Measurements from ENCODE around the gene RRBP1.

The RRBP1 gene

DNA sequence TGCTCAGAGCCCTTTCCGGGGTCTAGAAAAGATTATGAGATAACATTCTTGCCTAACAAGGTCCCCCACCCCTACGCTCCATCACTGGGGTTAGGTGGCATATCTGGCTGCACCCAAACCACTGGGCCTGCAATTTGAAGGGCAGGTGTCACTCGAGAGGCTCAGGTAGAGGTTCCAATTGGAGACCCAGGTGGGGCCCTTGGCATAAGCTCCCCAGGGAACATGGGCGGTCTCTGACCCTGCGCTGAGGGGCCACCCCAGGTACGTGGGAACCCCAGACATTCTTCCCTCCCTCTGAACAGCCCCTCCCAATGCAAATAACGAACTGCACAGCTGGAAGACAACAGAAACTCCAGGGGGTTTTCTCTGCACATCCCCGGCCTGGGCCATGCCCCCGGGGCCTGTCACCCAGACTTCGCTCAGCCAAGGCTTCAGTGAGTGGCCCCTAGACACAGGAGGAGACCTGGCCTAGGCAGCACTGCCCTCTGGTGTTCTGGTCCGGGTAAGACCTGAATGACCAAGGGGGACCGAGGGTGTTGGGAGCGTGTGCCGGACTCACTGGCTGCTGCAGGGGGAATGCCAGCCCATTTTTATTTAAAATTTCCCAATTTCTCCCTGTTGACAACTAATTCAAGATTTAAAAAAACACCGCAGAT, 64.7 kb downstream of the RRBP1 start:
- no peaks in the 10 kb centered on the region for H3K9me3 Mint-ChIP-seq
- H3K27ac Mint-ChIP-seq: no peak overlapping the region
- peak; percentile 61 to 63 (median 62) for TF ChIP-seq CTCF (IDR thresholded peaks at IDR 0.05; ENCODE audit: unreplicated experiment in 3 of 3)
- peaks cover 10% of the 10 kb centered on the region for H3K4me1 Mint-ChIP-seq
- no peak overlapping the region for H3K4me3 Mint-ChIP-seq
- peaks cover 18% of the 10 kb centered on the region for H3K36me3 Mint-ChIP-seq (ENCODE audit: low read depth)
- H3K27me3 Mint-ChIP-seq (ENCODE audit: low read depth): no peaks in the 10 kb centered on the region

DNA sequence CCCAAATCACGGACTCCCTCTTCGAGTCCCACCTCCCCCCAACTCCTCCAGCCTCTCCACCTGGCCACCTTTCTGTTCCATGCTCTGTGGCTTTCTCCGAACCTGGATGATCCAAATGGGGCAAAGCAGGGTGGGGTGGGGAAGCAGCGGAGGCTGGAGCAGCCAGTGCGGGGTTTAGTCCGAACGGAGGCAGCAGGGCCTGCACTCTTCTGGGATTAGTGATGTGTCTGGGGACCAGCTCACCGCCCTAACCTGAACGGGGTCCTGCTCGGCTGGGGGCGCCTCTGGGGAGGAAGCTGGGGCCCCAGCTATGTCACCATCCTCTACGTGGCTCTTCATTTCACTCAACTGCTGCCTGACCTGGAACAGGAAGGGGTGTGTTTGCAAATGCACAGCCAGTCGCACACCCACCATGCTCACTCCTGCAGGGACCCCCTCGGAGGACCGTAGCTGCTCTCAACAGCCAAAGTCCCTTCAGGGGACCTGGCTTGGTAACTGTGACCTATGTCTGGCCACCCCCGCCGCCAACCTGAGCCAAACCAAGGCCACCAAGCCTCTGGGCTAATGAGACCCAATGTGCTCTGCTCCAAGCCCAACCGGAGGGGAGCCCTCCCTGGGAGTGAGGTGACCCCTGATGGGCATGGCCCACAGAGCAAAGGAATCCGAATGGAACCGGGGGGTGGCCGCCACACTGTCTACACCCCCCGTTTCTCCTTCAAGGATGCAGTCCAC, 65.4 kb downstream of the RRBP1 start:
- Mint-ChIP-seq H3K4me1 (peaks cover 10% of the 10 kb centered on the region), H3K27ac (no peak overlapping the region), H3K4me3 (no peak overlapping the region), H3K9me3 (no peaks in the 10 kb centered on the region), H3K36me3 (ENCODE audit: low read depth) (peaks cover 18% of the 10 kb centered on the region), H3K27me3 (ENCODE audit: low read depth) (no peaks in the 10 kb centered on the region)
- no peak for TF ChIP-seq CTCF (IDR thresholded peaks at IDR 0.05; ENCODE audit: unreplicated experiment in 3 of 3)

DNA sequence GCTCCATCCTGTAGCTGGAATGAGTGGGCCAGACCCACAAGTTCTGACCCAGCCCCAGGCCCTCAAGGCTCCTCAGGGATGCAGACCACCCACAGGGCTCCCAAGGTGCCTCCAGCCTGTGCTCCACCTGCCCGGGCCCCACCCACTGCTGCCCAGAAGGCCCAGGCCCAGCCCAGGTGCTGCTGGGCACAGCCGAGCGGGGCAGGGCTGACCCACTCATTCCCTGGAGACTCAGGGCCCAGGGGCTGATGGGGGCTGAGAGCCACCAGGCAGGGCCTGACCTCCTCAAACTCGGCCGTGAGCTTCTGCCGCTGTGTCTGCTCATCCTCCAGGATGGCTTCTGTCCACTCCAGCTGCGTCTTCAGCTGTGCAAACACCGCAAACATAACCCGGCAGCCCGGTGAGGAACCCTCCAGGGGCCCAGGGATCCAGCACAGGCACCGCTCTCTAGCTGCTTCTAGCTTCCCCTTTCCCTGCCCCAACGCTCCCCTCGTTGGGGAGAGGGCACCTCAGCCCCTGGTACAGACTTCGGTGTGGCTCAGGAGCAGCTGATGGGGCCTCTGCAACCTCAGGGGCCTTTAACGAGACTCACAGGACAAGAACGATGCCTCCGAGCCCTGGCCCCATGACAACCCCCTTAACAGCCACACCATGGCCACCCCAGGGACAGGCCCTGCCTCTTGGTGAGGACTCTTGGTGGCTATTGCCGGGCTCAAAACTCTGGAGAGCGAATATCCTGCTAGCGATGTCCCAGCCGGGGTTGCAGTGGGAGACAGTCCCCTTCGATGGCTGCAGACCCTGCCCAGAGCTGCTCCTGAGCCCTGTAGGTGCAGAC, 66.2 kb downstream of the RRBP1 start:
- Mint-ChIP-seq H3K4me3 (no peak overlapping the region), H3K27me3 (ENCODE audit: low read depth) (no peaks in the 10 kb centered on the region), H3K4me1 (peaks cover 10% of the 10 kb centered on the region), H3K9me3 (no peaks in the 10 kb centered on the region), H3K36me3 (ENCODE audit: low read depth) (peaks cover 18% of the 10 kb centered on the region), H3K27ac (no peak overlapping the region)
- TF ChIP-seq CTCF (IDR thresholded peaks at IDR 0.05; ENCODE audit: unreplicated experiment in 3 of 3): no peak

DNA sequence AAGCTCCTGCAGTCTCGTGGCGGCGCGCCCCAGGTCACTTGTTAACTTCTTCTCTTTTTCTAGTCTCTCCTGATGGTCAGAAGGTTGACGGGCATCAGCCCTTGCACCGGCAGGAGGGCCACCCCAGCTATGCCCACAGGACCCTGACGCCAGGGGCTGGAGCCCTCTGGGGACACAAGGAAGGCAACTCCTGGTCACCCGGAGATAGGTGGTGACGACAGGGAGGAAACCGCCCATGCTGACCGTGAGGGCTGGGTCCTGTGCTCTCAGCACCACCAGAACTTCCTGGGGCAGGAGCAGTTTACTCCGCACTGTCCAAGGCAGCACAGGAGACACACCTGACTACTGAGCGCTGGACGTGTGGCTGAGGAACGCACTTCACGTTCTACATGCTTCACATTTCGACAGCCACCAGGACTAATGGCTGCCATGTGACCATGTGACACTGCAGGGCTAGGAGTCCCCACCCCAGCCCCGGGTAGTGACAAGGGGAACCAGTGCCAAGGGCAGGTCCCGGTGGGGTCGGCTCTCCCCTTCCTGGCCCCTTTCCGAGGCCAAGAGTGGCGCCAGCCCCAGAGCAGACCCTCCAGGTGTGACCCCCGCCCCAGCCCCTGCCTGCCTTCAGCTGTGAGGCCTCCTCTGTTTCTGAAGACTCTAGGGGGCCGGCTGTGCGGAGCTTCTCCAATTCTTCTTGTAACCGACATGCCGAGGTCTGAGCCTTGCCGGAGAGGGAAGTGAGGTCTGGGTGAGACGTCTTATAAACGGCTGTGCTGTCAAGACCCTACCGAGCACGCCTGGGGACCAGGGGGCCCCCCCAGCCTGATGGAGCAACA, 67.0 kb downstream of the RRBP1 start:
- peaks cover 17% of the 10 kb centered on the region for H3K36me3 Mint-ChIP-seq (ENCODE audit: low read depth)
- TF ChIP-seq CTCF (IDR thresholded peaks at IDR 0.05; ENCODE audit: unreplicated experiment in 3 of 3): no peak
- H3K27me3 Mint-ChIP-seq (ENCODE audit: low read depth): no peaks in the 10 kb centered on the region
- peaks cover 10% of the 10 kb centered on the region for H3K4me1 Mint-ChIP-seq
- peak overlapping the region; percentile 35 to 64 (median 39) for H3K27ac Mint-ChIP-seq
- H3K4me3 Mint-ChIP-seq: no peak overlapping the region
- no peaks in the 10 kb centered on the region for H3K9me3 Mint-ChIP-seq

DNA sequence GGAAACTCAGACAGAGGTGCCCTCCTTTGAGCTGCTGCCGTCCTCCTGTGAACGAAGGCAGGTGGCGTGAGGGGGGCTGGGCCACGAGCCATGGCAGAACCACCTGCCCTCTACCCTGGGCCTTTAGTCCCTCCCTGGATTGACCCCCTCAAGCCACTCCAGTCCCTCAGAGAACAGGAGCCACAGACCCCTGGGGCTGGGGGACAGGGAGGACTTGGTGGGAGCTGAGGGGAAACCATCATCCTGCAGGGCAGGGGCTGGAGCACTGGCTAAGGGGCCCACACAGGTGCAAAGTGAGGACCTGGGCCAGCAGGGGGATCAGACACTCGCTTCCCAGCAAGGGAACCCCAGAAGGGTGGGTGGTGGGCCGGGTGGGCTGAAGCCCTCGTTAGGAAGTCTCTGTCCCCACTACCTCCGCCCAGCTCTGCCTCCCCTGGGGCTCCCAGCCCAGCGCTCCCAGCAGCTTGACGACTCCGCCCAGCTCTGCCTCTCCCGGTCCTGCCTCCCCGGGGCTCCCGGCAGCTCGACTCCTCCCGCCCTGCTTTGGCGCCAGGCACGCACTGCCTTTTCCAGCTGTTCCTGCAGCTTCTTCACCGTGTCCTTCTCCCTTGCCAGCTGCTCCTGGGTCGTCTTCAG, 67.7 kb downstream of the RRBP1 start:
- TF ChIP-seq CTCF (IDR thresholded peaks at IDR 0.05; ENCODE audit: unreplicated experiment in 3 of 3): no peak
- H3K4me3 Mint-ChIP-seq: peak overlapping the region in 2 of 3 experiments; percentile 5
- no peaks in the 10 kb centered on the region for H3K9me3 Mint-ChIP-seq
- no peaks in the 10 kb centered on the region for H3K27me3 Mint-ChIP-seq (ENCODE audit: low read depth)
- peaks cover 12% of the 10 kb centered on the region for H3K4me1 Mint-ChIP-seq
- H3K36me3 Mint-ChIP-seq (ENCODE audit: low read depth): peaks cover 13% of the 10 kb centered on the region
- peak overlapping the region; percentile 79 to 94 (median 88) for H3K27ac Mint-ChIP-seq
